H9 (cell line): ENCODE results near the gene ARF5. TPM values are rescaled to one million over a fixed set of nuclear protein-coding genes. Genes with fewer than 3 reads are reported as not detected.

Source experiments
- DNase-seq: peaks from one replicate; pipeline ENCODE4 v3.0.0-alpha.2; 2017
- H2AFZ ChIP-seq: one replicate; pipeline ENCODE4 v1.6.1; 2013; ENCODE audit warnings: mild to moderate bottlenecking, low read length, control low read depth, moderate library complexity
- H2AK5ac ChIP-seq: 2 replicates; pipeline ENCODE4 v1.6.1; 2013; ENCODE audit warnings: low read length, control low read depth, mixed read lengths; ENCODE audit not compliant: insufficient read length
- H2BK120ac ChIP-seq: one replicate; pipeline ENCODE4 v1.6.1; 2013; ENCODE audit warnings: low read depth, mild to moderate bottlenecking, low read length, control low read depth, inconsistent platforms; ENCODE audit not compliant: poor library complexity, severe bottlenecking
- H2BK12ac ChIP-seq: 2 replicates; pipeline ENCODE4 v1.6.1; 2013; ENCODE audit warnings: low read length, control low read depth, mixed read lengths, low read depth; ENCODE audit not compliant: insufficient read length
- H2BK15ac ChIP-seq: 2 replicates; pipeline ENCODE4 v1.6.1; 2013; ENCODE audit warnings: low read depth, low read length, control low read depth
- H2BK20ac ChIP-seq: one replicate; pipeline ENCODE4 v1.6.1; 2013; ENCODE audit warnings: low read depth, mild to moderate bottlenecking, low read length, control low read depth, inconsistent platforms; ENCODE audit not compliant: poor library complexity, severe bottlenecking
- H2BK5ac ChIP-seq: 2 replicates; pipeline ENCODE4 v1.6.1; 2013; ENCODE audit warnings: low read length, control low read depth, mixed read lengths; ENCODE audit not compliant: insufficient read length
- H3K14ac ChIP-seq: 2 replicates; pipeline ENCODE4 v1.6.1; 2013; ENCODE audit warnings: low read length, control low read depth; ENCODE audit not compliant: insufficient read depth
- H3K18ac ChIP-seq: 2 replicates; pipeline ENCODE4 v1.6.1; 2013; ENCODE audit warnings: low read depth, mild to moderate bottlenecking, mixed read lengths, low read length, control low read depth; ENCODE audit not compliant: insufficient read length
- H3K23ac ChIP-seq: 2 replicates; pipeline ENCODE4 v1.6.1; 2013; ENCODE audit warnings: low read length, control low read depth, mixed read lengths, low read depth; ENCODE audit not compliant: insufficient read length
- H3K23me2 ChIP-seq: 2 replicates; pipeline ENCODE4 v1.6.1; 2013; ENCODE audit warnings: low read depth, mild to moderate bottlenecking, mixed read lengths, low read length, control low read depth; ENCODE audit not compliant: insufficient read length, poor library complexity, severe bottlenecking
- H3K27ac ChIP-seq: 2 replicates; pipeline ENCODE4 v1.5.1; 2013; ENCODE audit warnings: low read length, control low read depth, mixed read lengths, low read depth; ENCODE audit not compliant: insufficient read length
- H3K27me3 ChIP-seq: 2 replicates; pipeline ENCODE4 v1.6.1; 2013; ENCODE audit warnings: low read length, control low read depth, inconsistent platforms; ENCODE audit not compliant: insufficient read depth
- H3K4ac ChIP-seq: 2 replicates; pipeline ENCODE4 v1.6.1; 2013; ENCODE audit warnings: low read depth, mild to moderate bottlenecking, control low read depth, inconsistent platforms, low read length, moderate library complexity
- H3K4me1 ChIP-seq: 2 replicates; pipeline ENCODE4 v1.6.1; 2013; ENCODE audit warnings: low read length, control low read depth, inconsistent platforms; ENCODE audit not compliant: insufficient read depth
- H3K4me2 ChIP-seq: 2 replicates; pipeline ENCODE4 v1.6.1; 2013; ENCODE audit warnings: low read length, control low read depth, mixed read lengths; ENCODE audit not compliant: insufficient read length, insufficient read depth
- H3K56ac ChIP-seq: 2 replicates; pipeline ENCODE4 v1.6.1; 2013; ENCODE audit warnings: low read depth, mild to moderate bottlenecking, mixed read lengths, low read length, control low read depth; ENCODE audit not compliant: insufficient read length
- H3K79me1 ChIP-seq: 2 replicates; pipeline ENCODE4 v1.6.1; 2013; ENCODE audit warnings: low read depth, mild to moderate bottlenecking, moderate library complexity, low read length, control low read depth, inconsistent platforms; ENCODE audit not compliant: insufficient read depth, poor library complexity, severe bottlenecking
- H3K79me2 ChIP-seq: 2 replicates; pipeline ENCODE4 v1.6.1; 2013; ENCODE audit warnings: low read length, control low read depth, inconsistent platforms; ENCODE audit not compliant: insufficient read depth
- H3K9ac ChIP-seq: 2 replicates; pipeline ENCODE4 v1.6.1; 2013; ENCODE audit warnings: low read length, control low read depth, mixed read lengths; ENCODE audit not compliant: insufficient read length; ENCODE audit errors: extremely low read depth
- H3K9me3 ChIP-seq: one replicate; pipeline ENCODE4 v1.6.1; 2013; ENCODE audit warnings: low read depth, low read length, inconsistent platforms; ENCODE audit not compliant: control insufficient read depth
- H3T11ph ChIP-seq: one replicate; pipeline ENCODE4 v1.6.1; 2013; ENCODE audit warnings: mild to moderate bottlenecking, low read length, control low read depth, inconsistent platforms
- H4K20me1 ChIP-seq: one replicate; pipeline ENCODE4 v1.6.1; 2013; ENCODE audit not compliant: control insufficient read depth, insufficient read length, insufficient read depth
- H4K5ac ChIP-seq: 2 replicates; pipeline ENCODE4 v1.6.1; 2013; ENCODE audit warnings: low read depth, mild to moderate bottlenecking, mixed read lengths, low read length, control low read depth; ENCODE audit not compliant: insufficient read length
- H4K8ac ChIP-seq: replicated peaks from 2 replicates; pipeline ENCODE4 v1.6.1; 2013; ENCODE audit warnings: low read length, control low read depth, mixed read lengths, low read depth; ENCODE audit not compliant: insufficient read length
- H4K91ac ChIP-seq: 2 replicates; pipeline ENCODE4 v1.6.1; 2013; ENCODE audit warnings: low read depth, mild to moderate bottlenecking, moderate library complexity, mixed read lengths, low read length, control low read depth; ENCODE audit not compliant: insufficient read length
- H3K27ac Mint-ChIP-seq, 3 experiments: 2 replicates in 2 of 3; 3 replicates in 1 of 3; pipeline ENCODE4 v1.8.0; 2020 to 2021; ENCODE audit warnings: mixed read lengths in 3 of 3, mild to moderate bottlenecking in 1 of 3, moderate library complexity in 1 of 3
- H3K27me3 Mint-ChIP-seq: 2 replicates; pipeline ENCODE4 v1.8.0; 2021; ENCODE audit warnings: low read depth, mild to moderate bottlenecking, moderate library complexity, mixed read lengths
- H3K36me3 Mint-ChIP-seq, 3 experiments: 2 replicates in 2 of 3; 3 replicates in 1 of 3; pipeline ENCODE4 v1.8.0; 2020 to 2021; ENCODE audit warnings: low read depth in 3 of 3, mixed read lengths in 3 of 3; ENCODE audit not compliant: insufficient read depth in 1 of 3
- H3K4me1 Mint-ChIP-seq, 2 experiments: 2 replicates each; pipeline ENCODE4 v1.8.0; 2020; ENCODE audit warnings: mixed read lengths in 2 of 2
- H3K4me3 Mint-ChIP-seq, 2 experiments: 2 replicates in 1 of 2; 3 replicates in 1 of 2; pipeline ENCODE4 v1.8.0; 2020 to 2021; ENCODE audit warnings: mild to moderate bottlenecking in 2 of 2, mixed read lengths in 2 of 2, moderate library complexity in 1 of 2
- H3K9me3 Mint-ChIP-seq, 2 experiments: 2 replicates in 1 of 2; 3 replicates in 1 of 2; pipeline ENCODE4 v1.8.0; 2020; ENCODE audit warnings: mild to moderate bottlenecking in 2 of 2, mixed read lengths in 2 of 2, moderate library complexity in 1 of 2
- CTCF ChIP-seq: fragments of 200-600 bp; sonication (generic); conservative IDR thresholded peaks from 3 replicates; pipeline ENCODE4 v1.8.0; 2021; ENCODE audit warnings: antibody characterized with exemption, mild to moderate bottlenecking
- WGBS: extraction: QIAGEN DNeasy Blood & Tissue Kit; methylation state at CpG from one replicate; pipeline ENCODE4 v1.1.7; 2013; ENCODE audit warnings: missing lambda C conversion rate, low lambda C conversion rate, mixed read lengths; ENCODE audit not compliant: insufficient read length; ENCODE audit errors: extremely low coverage; 5-methylcytosine and 5-hydroxymethylcytosine counted together
- total RNA-seq: library from RNA; stranded (reverse); gene quantifications from 2 replicates; pipeline ENCODE4 v1.2.1, GENCODE V29; 2021

The ARF5 gene
- total RNA-seq, 1 experiment from 2014 or later = 169 TPM

- H3K27me3 ChIP-seq = peaks cover 6% of the 10 kb centered on the region; the same call in 1 of the 2 replicates
- peaks cover 6 to 14% of the 10 kb centered on the region in 2 experiments for H3K4me1 Mint-ChIP-seq
- H2BK12ac ChIP-seq = no peak overlapping the region
- no CpG with 5 or more reads among the region's 7 CpGs for WGBS
- no peak overlapping the region for H4K5ac ChIP-seq
- H2BK20ac ChIP-seq = no peak overlapping the region
- no peak for TF ChIP-seq CTCF
- no peak overlapping the region for H4K91ac ChIP-seq
- H3K36me3 Mint-ChIP-seq = peaks cover 24 to 28% (median 26%) of the 10 kb centered on the region in 3 experiments
- H3K18ac ChIP-seq = no peak overlapping the region
- H3T11ph ChIP-seq = no peak overlapping the region
- H3K9me3 ChIP-seq = no peaks in the 10 kb centered on the region
- peaks cover 28% of the 10 kb centered on the region for H3K27me3 Mint-ChIP-seq
- H3K9ac ChIP-seq = no peak overlapping the region
- no peaks in the 10 kb centered on the region for H4K20me1 ChIP-seq
- no peak overlapping the region for H3K14ac ChIP-seq
- H3K4me2 ChIP-seq = no peak overlapping the region
- no peak overlapping the region for H3K23ac ChIP-seq
- H2AFZ ChIP-seq = no peak overlapping the region
- H3K9me3 Mint-ChIP-seq = no peaks in the 10 kb centered on the region
- DNase-seq = no peak
- H3K23me2 ChIP-seq = peaks cover 10% of the 10 kb centered on the region
- H3K79me1 ChIP-seq = no peaks in the 10 kb centered on the region
- H3K79me2 ChIP-seq = no peaks in the 10 kb centered on the region
- H3K27ac Mint-ChIP-seq = no peak overlapping the region
- H4K8ac ChIP-seq = no peak overlapping the region
- no peak overlapping the region for H2BK15ac ChIP-seq
- no peak overlapping the region for H2BK120ac ChIP-seq
- no peak overlapping the region for H2AK5ac ChIP-seq
- no peaks in the 10 kb centered on the region for H3K4me1 ChIP-seq
- H3K56ac ChIP-seq = no peak overlapping the region
- H3K27ac ChIP-seq = no peak overlapping the region
- H3K4me3 Mint-ChIP-seq = no peak overlapping the region
- no peak overlapping the region for H2BK5ac ChIP-seq
- H3K4ac ChIP-seq = no peak overlapping the region
Observed at GRCh38 chr7:127591189-127591588, 3.0 kb downstream of the ARF5 start.
